OCI-LY1 (cell line): ENCODE measurements around the gene OSBPL3.

Experiments
- H2AFZ ChIP-seq: fragments of 200-600 bp; sonication (generic), shearing (Covaris generic); 2 replicates; pipeline ENCODE4 v1.6.0; 2014; ENCODE audit warnings: antibody characterized with exemption, mild to moderate bottlenecking, low read length
- H3F3A ChIP-seq: fragments of 200-600 bp; sonication (generic), shearing (Covaris generic); 2 replicates; pipeline ENCODE4 v1.6.0; 2014; ENCODE audit warnings: mild to moderate bottlenecking, antibody characterized with exemption, low read length, moderate library complexity; ENCODE audit not compliant: insufficient read depth
- H3K27ac ChIP-seq: fragments of 200-600 bp; sonication (generic); 2 replicates; pipeline ENCODE4 v1.5.1; 2014; ENCODE audit warnings: low read length, mixed run types, mild to moderate bottlenecking, low read depth; ENCODE audit not compliant: poor library complexity, severe bottlenecking
- H3K27me3 ChIP-seq: fragments of 200-600 bp; sonication (generic); 2 replicates; pipeline ENCODE4 v1.6.0; 2014; ENCODE audit warnings: antibody characterized with exemption, mild to moderate bottlenecking, low read length, moderate library complexity; ENCODE audit not compliant: insufficient read depth
- H3K36me3 ChIP-seq: fragments of 200-600 bp; sonication (generic); 2 replicates; pipeline ENCODE4 v1.6.1; 2014; ENCODE audit warnings: mild to moderate bottlenecking, antibody characterized with exemption, low read length, moderate library complexity, mixed read lengths; ENCODE audit not compliant: insufficient read depth
- H3K4me1 ChIP-seq: fragments of 200-600 bp; sonication (generic); 2 replicates; pipeline ENCODE4 v1.5.1; 2014; ENCODE audit warnings: mild to moderate bottlenecking, low read length, moderate library complexity; ENCODE audit not compliant: insufficient read depth, severe bottlenecking
- H3K4me2 ChIP-seq: fragments of 200-600 bp; sonication (generic), shearing (Covaris generic); 2 replicates; pipeline ENCODE4 v1.6.1; 2014; ENCODE audit warnings: low read length
- H3K4me3 ChIP-seq: fragments of 200-600 bp; sonication (generic); 2 replicates; pipeline ENCODE4 v1.5.1; 2014; ENCODE audit warnings: low read length, low read depth, mild to moderate bottlenecking, mixed read lengths; ENCODE audit not compliant: poor library complexity, severe bottlenecking
- H3K79me2 ChIP-seq: fragments of 200-600 bp; shearing (Covaris generic); 2 replicates; pipeline ENCODE4 v1.6.1; 2016; ENCODE audit warnings: mixed run types, low read length, mixed read lengths; ENCODE audit not compliant: insufficient read depth
- H3K9ac ChIP-seq: fragments of 200-600 bp; sonication (generic), shearing (Covaris generic); 2 replicates; pipeline ENCODE4 v1.6.1; 2014; ENCODE audit warnings: mild to moderate bottlenecking, low read length, mixed read lengths
- H3K9me2 ChIP-seq: fragments of 200-600 bp; sonication (generic), shearing (Covaris generic); 2 replicates; pipeline ENCODE4 v1.6.1; 2014; ENCODE audit warnings: low read depth, mild to moderate bottlenecking, low read length, mixed read lengths
- H3K9me3 ChIP-seq: fragments of 200-600 bp; shearing (Covaris generic); 2 replicates; pipeline ENCODE4 v1.6.1; 2014; ENCODE audit warnings: low read length, mixed read lengths
- H4K20me1 ChIP-seq: fragments of 200-600 bp; sonication (generic), shearing (Covaris generic); 2 replicates; pipeline ENCODE4 v1.6.0; 2016; ENCODE audit warnings: mild to moderate bottlenecking, low read length; ENCODE audit not compliant: insufficient read depth
- CTCF ChIP-seq: fragments of 200-600 bp; sonication (generic), shearing (Covaris generic); IDR thresholded peaks from 2 replicates; pipeline ENCODE4 v1.5.1; 2017; ENCODE audit warnings: mild to moderate bottlenecking, antibody characterized with exemption, low read length, moderate library complexity, mixed read lengths
- EZH2 ChIP-seq: fragments of 200-600 bp; sonication (generic), shearing (Covaris generic); IDR thresholded peaks from 2 replicates; pipeline ENCODE4 v1.8.0; 2017; ENCODE audit warnings: borderline replicate concordance, mixed run types, mild to moderate bottlenecking, antibody characterized with exemption, low read length, moderate library complexity, mixed read lengths

OSBPL3 gene

DNA sequence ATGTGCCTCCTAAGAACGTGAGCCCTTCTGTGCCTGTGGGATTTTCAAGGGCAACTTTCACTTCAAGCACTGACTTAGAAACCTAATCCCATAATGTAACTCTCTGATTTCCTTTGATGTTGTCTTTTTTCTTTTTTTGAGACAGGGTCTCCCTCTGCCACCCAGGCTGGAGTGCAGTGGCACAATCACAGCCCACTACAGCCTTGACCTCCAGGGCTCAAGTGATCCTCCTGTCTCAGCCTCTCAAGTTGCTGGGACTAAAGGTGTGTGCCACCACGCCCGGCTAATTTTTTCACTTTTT is 158.3 kb downstream of the OSBPL3 start:
- Histone ChIP-seq H3K9ac (peak overlapping the region; percentile 57; the same call in 1 of the 2 replicates), H3K9me3 (no peaks in the 10 kb centered on the region), H3K4me3 (no peak overlapping the region), H3K4me1 (peaks cover 55% of the 10 kb centered on the region), H2AFZ (no peak overlapping the region), H4K20me1 (no peaks in the 10 kb centered on the region), H3K9me2 (no peaks in the 10 kb centered on the region), H3K4me2 (peak overlapping the region; percentile 45; the same call in 1 of the 2 replicates), H3K36me3 (peaks cover 85% of the 10 kb centered on the region), H3K27ac (peak overlapping the region; percentile 97), H3K27me3 (no peaks in the 10 kb centered on the region), H3K79me2 (no peaks in the 10 kb centered on the region), H3F3A (peaks cover 18% of the 10 kb centered on the region)
- TF ChIP-seq CTCF (no peak), EZH2 (no peak)

- H3F3A ChIP-seq: peaks cover 18% of the 10 kb centered on the region
- peak overlapping the region; percentile 97 for H3K27ac ChIP-seq
- peaks cover 50% of the 10 kb centered on the region for H3K4me1 ChIP-seq
- H3K9ac ChIP-seq: peak overlapping the region; percentile 57
- no peaks in the 10 kb centered on the region for H3K9me2 ChIP-seq
- no peaks in the 10 kb centered on the region for H4K20me1 ChIP-seq
- H3K9me3 ChIP-seq: no peaks in the 10 kb centered on the region
- no peak for TF ChIP-seq EZH2
- peak; percentile 8; the same call in 1 of the 2 replicates for TF ChIP-seq CTCF
- no peak overlapping the region for H2AFZ ChIP-seq
- no peaks in the 10 kb centered on the region for H3K79me2 ChIP-seq
- no peaks in the 10 kb centered on the region for H3K27me3 ChIP-seq
- H3K36me3 ChIP-seq: peaks cover 85% of the 10 kb centered on the region
- peak overlapping the region; percentile 45 for H3K4me2 ChIP-seq
- H3K4me3 ChIP-seq: no peak overlapping the region
These were observed 158.8 kb downstream of the OSBPL3 start for GRCh38 chr7:24821045-24821753.

DNA sequence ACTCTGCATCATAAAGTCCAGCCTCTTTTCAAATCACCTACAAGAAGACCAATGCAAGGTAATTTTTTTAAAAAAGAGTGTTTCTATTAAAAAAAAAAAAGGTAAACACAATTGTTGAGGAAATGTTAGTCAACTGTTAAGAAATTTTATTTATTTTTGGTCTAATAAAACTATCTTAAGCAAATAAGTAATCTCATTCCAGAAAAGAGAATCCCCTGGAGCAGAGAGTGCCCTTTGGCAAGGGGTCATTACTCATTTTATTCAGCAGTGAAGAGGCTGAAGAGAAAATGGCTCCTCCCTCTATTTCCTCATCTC is 159.3 kb downstream of the OSBPL3 start:
- no peaks in the 10 kb centered on the region for H3K27me3 ChIP-seq
- no peaks in the 10 kb centered on the region for H3K9me2 ChIP-seq
- H4K20me1 ChIP-seq: no peaks in the 10 kb centered on the region
- peak overlapping the region; percentile 45 for H3K4me2 ChIP-seq
- H3K4me3 ChIP-seq: no peak overlapping the region
- peaks cover 85% of the 10 kb centered on the region for H3K36me3 ChIP-seq
- peaks cover 18% of the 10 kb centered on the region for H3F3A ChIP-seq
- no peaks in the 10 kb centered on the region for H3K79me2 ChIP-seq
- TF ChIP-seq CTCF (no peak), EZH2 (no peak)
- H3K9me3 ChIP-seq: no peaks in the 10 kb centered on the region
- H2AFZ ChIP-seq: no peak overlapping the region
- H3K4me1 ChIP-seq: peaks cover 45% of the 10 kb centered on the region
- peak overlapping the region; percentile 57 for H3K9ac ChIP-seq
- H3K27ac ChIP-seq: peak overlapping the region; percentile 97
